NB4 (cell line): ENCODE results near the gene AGAP2.

ENCODE experiments used
- CTCF ChIP-seq: IDR thresholded peaks from one replicate; pipeline ENCODE4 v1.5.1; 2012; ENCODE audit warnings: low read depth, low read length
- POLR2A ChIP-seq: IDR thresholded peaks from 2 replicates; pipeline ENCODE4 v1.6.1; 2011; ENCODE audit warnings: mild to moderate bottlenecking; ENCODE audit not compliant: insufficient read length; ENCODE audit errors: extremely low read depth

- no peak for TF ChIP-seq CTCF
- TF ChIP-seq POLR2A, result no peak
These were observed 20.2 kb upstream of the AGAP2 start for GRCh38 chr12:57758552-57759359.
